ENCODE data around the gene GALNT5. TPM values are rescaled to one million over a fixed set of nuclear protein-coding genes. Genes with fewer than 3 reads are reported as not detected.

The GALNT5 gene
- total RNA-seq, 1 experiment from 2014 or later = not detected

DNA sequence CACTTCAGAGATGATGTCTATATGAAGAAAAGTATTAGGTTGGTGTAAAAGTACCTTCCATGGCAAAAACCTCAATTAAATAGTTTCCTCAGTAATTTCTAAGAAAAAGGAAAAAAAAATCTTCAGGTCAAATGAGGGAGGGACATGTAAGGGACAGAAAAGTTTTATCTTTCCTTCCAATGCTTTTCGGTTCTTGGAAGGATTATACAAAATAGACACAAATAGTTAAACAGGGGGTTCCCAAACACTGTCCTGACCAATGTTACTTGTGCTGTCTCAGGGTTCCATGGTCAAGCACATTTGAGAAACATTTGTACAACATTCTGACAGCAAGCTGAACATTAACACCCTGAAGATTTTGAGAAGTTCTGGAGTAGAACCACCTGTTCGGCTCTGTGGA is 46.1 kb downstream of the GALNT5 start:
- H3K27me3 ChIP-seq (replicated peaks; ENCODE audit: insufficient read depth, low read depth, low read length, poor library complexity) = peaks cover 54% of the 10 kb centered on the region
- intact Hi-C loops (cut with micrococcal nuclease; ENCODE audit: unreplicated experiment) = loop anchor here (10.0 kb wide), 1 partner anchor 471 kb away; no protein-coding TSS in a partner anchor
- POLR2A ChIA-PET (ENCODE audit: low non-redundant PET) = no interaction called here

DNA sequence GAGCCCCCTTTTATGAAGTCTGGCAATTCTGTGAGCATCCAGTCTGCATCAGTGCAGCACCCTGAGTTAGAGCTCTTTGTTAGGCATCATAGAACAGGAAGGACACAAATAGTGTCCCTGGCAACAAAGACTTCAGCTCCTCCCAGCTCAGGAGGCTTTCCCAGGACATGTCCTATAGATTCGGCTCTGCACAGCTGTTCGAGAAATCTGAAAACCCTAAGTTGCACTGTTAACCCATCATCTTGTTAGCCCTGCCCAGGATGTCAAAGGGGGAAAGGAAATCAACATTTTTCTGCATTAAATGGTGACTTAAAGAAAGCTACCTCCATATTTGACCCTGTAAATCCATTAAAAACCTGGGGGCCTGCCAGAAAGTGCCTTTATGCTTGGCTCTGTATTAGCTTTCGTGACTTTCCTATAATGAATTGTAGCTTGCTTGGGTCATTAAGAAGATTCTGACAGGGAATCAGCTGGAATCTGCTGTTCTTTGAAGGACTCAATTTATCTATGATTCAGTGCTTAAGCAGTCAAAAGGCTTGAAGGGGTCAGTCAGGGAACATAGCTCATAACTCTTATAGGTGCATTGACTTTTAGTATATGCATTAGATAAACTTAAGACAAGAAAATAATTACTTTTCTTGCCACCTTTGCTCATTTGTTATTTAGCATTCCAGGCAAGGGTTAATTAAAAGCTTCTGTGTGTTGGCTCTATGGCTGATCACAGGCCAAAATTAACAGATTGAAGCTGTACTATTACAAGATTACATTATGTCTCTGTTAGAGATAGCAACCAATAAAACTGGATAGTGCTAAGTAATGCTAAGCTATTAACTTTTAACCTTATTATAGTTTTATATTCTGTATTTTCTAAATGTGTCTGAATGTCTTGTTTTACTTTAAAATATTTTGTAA is 47.6 kb downstream of the GALNT5 start:
- Histone ChIP-seq H3K4me3 (ENCODE audit: low read depth, low read length, poor library complexity, severe bottlenecking) (no peak overlapping the region), H3K36me3 (ENCODE audit: insufficient read depth, low read length, poor library complexity, severe bottlenecking) (no peaks in the 10 kb centered on the region), H3K27me3 (replicated peaks; ENCODE audit: insufficient read depth, low read depth, low read length, poor library complexity) (peaks cover 68% of the 10 kb centered on the region), H3K4me1 (ENCODE audit: insufficient read depth, low read length, poor library complexity, severe bottlenecking) (no peaks in the 10 kb centered on the region), H3K9me3 (ENCODE audit: low read depth, low read length, poor library complexity, severe bottlenecking) (no peaks in the 10 kb centered on the region), H3K27ac (ENCODE audit: low read depth, low read length, poor library complexity, severe bottlenecking) (no peak overlapping the region)
- no peak for DNase-seq (ENCODE audit: low spot score)
- ChIA-PET CTCF (interaction anchor here (0.6 kb wide), 1 partner anchor 121 kb away, joined by 12 read pairs; no protein-coding TSS in a partner anchor), POLR2A (ENCODE audit: low non-redundant PET) (no interaction called here)
- intact Hi-C loops (cut with micrococcal nuclease; ENCODE audit: unreplicated experiment) = loop anchor here (5.0 to 10.0 kb wide), 2 partner anchors 470 to 707 kb away; no protein-coding TSS in a partner anchor
- no TSS peak for BruUV-seq (replicated peaks)
- no peak for TF ChIP-seq EZH2 (IDR thresholded peaks at IDR 0.05; ENCODE audit: borderline replicate concordance, low read depth, low read length, poor library complexity, severe bottlenecking)
- TF ChIP-seq, protein P1, sequence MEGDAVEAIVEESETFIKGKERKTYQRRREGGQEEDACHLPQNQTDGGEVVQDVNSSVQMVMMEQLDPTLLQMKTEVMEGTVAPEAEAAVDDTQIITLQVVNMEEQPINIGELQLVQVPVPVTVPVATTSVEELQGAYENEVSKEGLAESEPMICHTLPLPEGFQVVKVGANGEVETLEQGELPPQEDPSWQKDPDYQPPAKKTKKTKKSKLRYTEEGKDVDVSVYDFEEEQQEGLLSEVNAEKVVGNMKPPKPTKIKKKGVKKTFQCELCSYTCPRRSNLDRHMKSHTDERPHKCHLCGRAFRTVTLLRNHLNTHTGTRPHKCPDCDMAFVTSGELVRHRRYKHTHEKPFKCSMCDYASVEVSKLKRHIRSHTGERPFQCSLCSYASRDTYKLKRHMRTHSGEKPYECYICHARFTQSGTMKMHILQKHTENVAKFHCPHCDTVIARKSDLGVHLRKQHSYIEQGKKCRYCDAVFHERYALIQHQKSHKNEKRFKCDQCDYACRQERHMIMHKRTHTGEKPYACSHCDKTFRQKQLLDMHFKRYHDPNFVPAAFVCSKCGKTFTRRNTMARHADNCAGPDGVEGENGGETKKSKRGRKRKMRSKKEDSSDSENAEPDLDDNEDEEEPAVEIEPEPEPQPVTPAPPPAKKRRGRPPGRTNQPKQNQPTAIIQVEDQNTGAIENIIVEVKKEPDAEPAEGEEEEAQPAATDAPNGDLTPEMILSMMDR (conservative IDR thresholded peaks at IDR 0.05; ENCODE audit: low read depth, low read length) = no peak

More for the DNA sequence above, 46.1 kb downstream of the GALNT5 start:
- CTCF ChIA-PET = no interaction called here
- BruUV-seq (replicated peaks) = no TSS peak
- no peak for DNase-seq (ENCODE audit: low spot score)
- H3K9me3 ChIP-seq (ENCODE audit: low read depth, low read length, poor library complexity, severe bottlenecking) = no peaks in the 10 kb centered on the region
- no peaks in the 10 kb centered on the region for H3K4me1 ChIP-seq (ENCODE audit: insufficient read depth, low read length, poor library complexity, severe bottlenecking)
- no peak for TF ChIP-seq EZH2 (IDR thresholded peaks at IDR 0.05; ENCODE audit: borderline replicate concordance, low read depth, low read length, poor library complexity, severe bottlenecking)
- no peak overlapping the region for H3K27ac ChIP-seq (ENCODE audit: low read depth, low read length, poor library complexity, severe bottlenecking)
- H3K36me3 ChIP-seq (ENCODE audit: insufficient read depth, low read length, poor library complexity, severe bottlenecking) = no peaks in the 10 kb centered on the region
- H3K4me3 ChIP-seq (ENCODE audit: low read depth, low read length, poor library complexity, severe bottlenecking) = no peak overlapping the region

DNA sequence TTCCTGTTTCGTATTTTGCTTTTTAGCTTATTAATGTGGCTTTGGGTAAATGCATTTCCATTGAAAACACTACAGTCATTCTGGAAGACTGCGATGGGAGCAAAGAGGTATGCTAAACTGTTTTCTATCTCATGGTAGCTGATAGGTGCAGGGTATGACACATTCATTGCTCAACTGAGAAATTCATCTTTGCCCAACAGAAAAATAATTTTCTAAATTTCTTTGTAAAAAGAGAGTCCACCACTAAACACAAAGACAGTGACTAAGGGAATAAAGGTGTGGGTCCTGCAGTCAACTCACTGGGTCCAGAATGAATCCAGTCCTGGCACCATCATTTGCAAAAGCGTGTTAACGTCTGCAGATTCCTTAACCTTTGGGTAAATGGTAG is 48.2 kb downstream of the GALNT5 start:
- CTCF ChIA-PET = no interaction called here
- DNase-seq (ENCODE audit: low spot score) = no peak
- intact Hi-C loops (cut with micrococcal nuclease; ENCODE audit: unreplicated experiment) = loop anchor here (5.0 to 10.0 kb wide), 2 partner anchors 469 to 707 kb away; no protein-coding TSS in a partner anchor

More for the DNA sequence above, 48.2 kb downstream of the GALNT5 start:
- POLR2A ChIA-PET (ENCODE audit: low non-redundant PET) = no interaction called here
- H3K36me3 ChIP-seq (ENCODE audit: insufficient read depth, low read length, poor library complexity, severe bottlenecking) = no peaks in the 10 kb centered on the region
- no peak overlapping the region for H3K27ac ChIP-seq (ENCODE audit: low read depth, low read length, poor library complexity, severe bottlenecking)
- H3K27me3 ChIP-seq (replicated peaks; ENCODE audit: insufficient read depth, low read depth, low read length, poor library complexity) = peaks cover 75% of the 10 kb centered on the region
- no peak overlapping the region for H3K4me3 ChIP-seq (ENCODE audit: low read depth, low read length, poor library complexity, severe bottlenecking)
- no peak for TF ChIP-seq EZH2 (IDR thresholded peaks at IDR 0.05; ENCODE audit: borderline replicate concordance, low read depth, low read length, poor library complexity, severe bottlenecking)
- TF ChIP-seq, protein P1 (conservative IDR thresholded peaks at IDR 0.05; ENCODE audit: low read depth, low read length) = no peak
- no TSS peak for BruUV-seq (replicated peaks)
- no peaks in the 10 kb centered on the region for H3K4me1 ChIP-seq (ENCODE audit: insufficient read depth, low read length, poor library complexity, severe bottlenecking)
- H3K9me3 ChIP-seq (ENCODE audit: low read depth, low read length, poor library complexity, severe bottlenecking) = no peaks in the 10 kb centered on the region

All from A673 (cell line).